Fibroblast of mammary gland (primary cell): ENCODE data around the gene PALS1.

ENCODE experiments used
- DNase-seq: peaks from one replicate; pipeline ENCODE4 v3.0.0-alpha.2; 2010; ENCODE audit warnings: low read depth
- H3K4me3 ChIP-seq: 2 replicates; pipeline ENCODE4 v1.5.1; 2011; ENCODE audit warnings: low read depth, mild to moderate bottlenecking, low read length, moderate library complexity; ENCODE audit not compliant: control insufficient read depth
- TF ChIP-seq, protein P1 (sequence below): conservative IDR thresholded peaks from 2 replicates; pipeline ENCODE4 v1.5.1; 2011; ENCODE audit warnings: low read depth, low read length, inconsistent platforms; ENCODE audit not compliant: control insufficient read depth, insufficient read depth

The PALS1 gene

DNA sequence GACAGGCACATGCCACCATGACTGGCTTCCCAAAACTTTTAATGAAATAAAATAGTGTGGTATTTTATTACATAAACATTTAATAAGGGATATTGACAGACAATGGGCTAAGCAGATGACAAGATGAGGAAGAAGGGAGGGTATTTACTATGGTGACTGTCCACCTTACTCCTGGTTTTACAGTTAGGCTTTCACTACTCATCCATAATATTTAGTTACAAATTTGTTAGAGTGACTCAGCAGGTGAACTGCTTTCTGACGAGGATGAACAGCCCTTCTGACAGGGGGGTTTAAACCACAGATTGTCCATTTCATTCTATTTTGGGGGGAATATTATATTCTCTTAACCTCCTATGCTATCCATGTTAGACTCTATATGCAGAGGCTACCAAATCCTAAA lies 3.6 kb upstream of the PALS1 start:
- no peak for DNase-seq
- H3K4me3 ChIP-seq: no peak overlapping the region
- TF ChIP-seq, protein P1, sequence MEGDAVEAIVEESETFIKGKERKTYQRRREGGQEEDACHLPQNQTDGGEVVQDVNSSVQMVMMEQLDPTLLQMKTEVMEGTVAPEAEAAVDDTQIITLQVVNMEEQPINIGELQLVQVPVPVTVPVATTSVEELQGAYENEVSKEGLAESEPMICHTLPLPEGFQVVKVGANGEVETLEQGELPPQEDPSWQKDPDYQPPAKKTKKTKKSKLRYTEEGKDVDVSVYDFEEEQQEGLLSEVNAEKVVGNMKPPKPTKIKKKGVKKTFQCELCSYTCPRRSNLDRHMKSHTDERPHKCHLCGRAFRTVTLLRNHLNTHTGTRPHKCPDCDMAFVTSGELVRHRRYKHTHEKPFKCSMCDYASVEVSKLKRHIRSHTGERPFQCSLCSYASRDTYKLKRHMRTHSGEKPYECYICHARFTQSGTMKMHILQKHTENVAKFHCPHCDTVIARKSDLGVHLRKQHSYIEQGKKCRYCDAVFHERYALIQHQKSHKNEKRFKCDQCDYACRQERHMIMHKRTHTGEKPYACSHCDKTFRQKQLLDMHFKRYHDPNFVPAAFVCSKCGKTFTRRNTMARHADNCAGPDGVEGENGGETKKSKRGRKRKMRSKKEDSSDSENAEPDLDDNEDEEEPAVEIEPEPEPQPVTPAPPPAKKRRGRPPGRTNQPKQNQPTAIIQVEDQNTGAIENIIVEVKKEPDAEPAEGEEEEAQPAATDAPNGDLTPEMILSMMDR: no peak

DNA sequence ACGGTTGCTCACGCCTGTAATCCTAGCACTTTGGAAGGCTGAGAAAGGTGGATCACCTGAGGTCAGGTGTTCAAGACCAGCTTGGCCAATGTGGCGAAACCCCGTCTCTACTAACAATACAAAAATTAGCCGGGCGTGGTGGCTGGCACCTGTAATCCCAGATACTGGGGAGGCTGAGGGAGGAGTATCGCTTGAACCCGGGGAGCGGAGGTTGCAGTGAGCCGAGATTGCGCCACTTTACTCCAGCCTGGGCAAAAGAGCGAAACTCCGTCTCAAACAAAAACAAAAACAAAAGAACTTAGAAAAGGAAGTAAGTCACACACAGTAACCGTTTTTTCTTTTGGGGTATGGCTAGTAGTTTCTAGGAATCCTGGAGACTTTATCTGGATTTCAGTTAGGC lies 1.7 kb upstream of the PALS1 start:
- TF ChIP-seq, protein P1: no peak
- no peak for DNase-seq
- no peak overlapping the region for H3K4me3 ChIP-seq

DNA sequence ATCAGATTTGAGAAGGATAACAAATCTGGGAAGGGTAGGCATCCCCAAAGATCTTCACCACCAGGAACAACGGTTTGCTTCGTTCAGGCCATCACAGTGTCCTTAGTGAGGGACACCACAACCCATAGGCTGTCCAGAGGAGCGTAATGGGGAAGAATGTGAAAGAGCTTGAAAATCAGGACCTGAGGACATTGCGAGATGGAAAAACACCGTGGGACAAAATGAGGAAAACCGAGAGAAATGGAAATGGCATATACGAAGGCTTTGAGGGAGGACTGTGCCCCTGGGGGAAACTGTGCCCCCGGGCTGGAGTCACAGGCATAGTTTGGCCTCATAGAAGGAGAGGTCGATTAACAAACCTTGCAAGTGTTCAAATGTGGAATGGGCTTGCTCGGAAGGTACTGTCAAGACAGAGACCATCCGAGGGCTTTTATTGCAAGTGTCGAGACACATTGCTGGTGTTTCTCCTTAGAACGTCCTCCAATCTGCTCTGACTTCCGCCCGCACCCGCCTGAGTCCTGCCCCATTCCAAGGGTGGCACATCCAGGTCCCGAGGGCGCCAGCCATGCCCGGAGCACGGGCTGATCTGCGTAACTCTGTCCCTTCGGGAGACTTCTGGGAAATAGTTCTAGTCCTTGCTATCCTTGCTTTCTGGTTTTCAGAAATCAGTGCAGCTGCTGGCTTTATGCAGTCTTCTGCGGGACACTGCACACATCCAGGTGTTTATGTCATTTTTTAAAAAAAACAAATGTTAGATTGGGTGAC lies 885 bp upstream of the PALS1 start:
- TF ChIP-seq, protein P1: no peak
- H3K4me3 ChIP-seq: peak overlapping the region; percentile 79
- DNase-seq: peak; percentile 7

DNA sequence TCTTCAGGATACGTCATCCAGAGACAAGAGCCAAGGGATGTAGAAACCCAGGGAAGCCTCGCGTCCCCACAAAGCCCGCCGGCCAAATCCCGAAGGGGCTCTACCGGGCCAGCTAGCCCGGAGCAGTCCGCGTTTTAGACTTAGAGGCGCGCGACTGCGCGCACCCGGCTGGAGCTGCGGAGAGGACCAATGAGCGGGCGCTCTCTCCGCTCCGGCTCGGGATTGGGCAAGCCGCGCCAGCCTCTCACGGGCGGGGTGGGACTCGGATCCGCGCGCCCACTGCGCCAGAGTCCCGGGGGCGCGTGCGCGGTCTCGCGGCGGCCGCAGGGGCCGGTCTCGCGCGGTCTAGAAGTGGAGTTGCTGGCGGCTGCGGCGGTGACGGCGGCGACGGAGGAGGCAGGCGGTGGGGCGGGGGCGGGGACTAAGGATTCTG lies 241 bp upstream of the PALS1 start:
- TF ChIP-seq, protein P1: no peak
- peak overlapping the region; percentile 81 for H3K4me3 ChIP-seq
- DNase-seq: peak; percentile 94

DNA sequence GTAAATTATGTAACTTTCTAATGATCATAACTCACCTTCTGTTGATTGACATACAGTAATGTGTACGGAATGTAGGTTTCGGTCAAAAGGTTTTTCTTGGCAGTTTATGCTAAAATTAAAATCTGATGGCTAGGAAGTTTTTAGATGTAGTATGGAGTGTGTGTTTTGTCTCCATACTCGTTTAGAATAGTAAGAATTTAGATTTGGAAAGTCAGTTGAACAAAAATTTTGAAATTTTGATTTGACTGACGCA lies 859 bp downstream of the PALS1 start:
- TF ChIP-seq, protein P1: no peak
- H3K4me3 ChIP-seq: peak overlapping the region; percentile 81

DNA sequence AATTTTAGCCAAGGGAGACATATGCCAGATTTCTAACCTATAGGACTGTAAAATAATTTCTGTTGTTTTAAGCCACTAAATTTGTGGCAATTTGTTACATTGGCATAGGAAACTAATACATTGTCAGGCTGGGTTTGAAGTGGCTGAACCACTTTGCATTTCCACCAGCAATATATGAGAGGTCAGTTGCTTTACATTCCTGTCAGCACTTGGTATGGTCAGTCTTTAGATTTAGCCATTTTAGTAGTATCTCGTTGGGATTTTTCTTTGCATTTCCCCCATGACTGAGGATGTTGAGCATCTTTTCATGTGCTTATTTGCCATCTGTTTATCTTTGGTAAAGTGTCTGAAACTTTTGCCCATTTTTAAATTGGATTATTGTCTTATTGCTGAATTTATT lies 3.9 kb downstream of the PALS1 start:
- H3K4me3 ChIP-seq: no peak overlapping the region
- no peak for DNase-seq
- TF ChIP-seq, protein P1: no peak

More for the DNA sequence above, 859 bp downstream of the PALS1 start:
- DNase-seq: no peak
